Sigmoid colon (tissue), 7 donors: Measurements from ENCODE around the gene EXOC6B. TPM values are rescaled to one million over a fixed set of nuclear protein-coding genes. Genes with fewer than 3 reads are reported as not detected.

ENCODE experiments used
- DNase-seq: peaks from one replicate; pipeline ENCODE4 v3.0.0-alpha.2; 2019
- H3K27ac ChIP-seq, 4 donors: fragments of 200-600 bp; sonication (generic); one replicate each; pipeline ENCODE4 v1.5.1; 2016 to 2019; ENCODE audit warnings: mild to moderate bottlenecking in 1 of 4
- H3K27me3 ChIP-seq, 3 donors: fragments of 200-600 bp; sonication (generic); one replicate each; pipeline ENCODE4 v1.5.1; 2019; ENCODE audit warnings: mild to moderate bottlenecking in 1 of 3
- H3K36me3 ChIP-seq, 4 donors: fragments of 200-600 bp; sonication (generic); one replicate each; pipeline ENCODE4 v1.5.1; 2016 to 2019
- H3K4me1 ChIP-seq, 4 donors: fragments of 200-600 bp; sonication (generic); one replicate each; pipeline ENCODE4 v1.5.1; 2017 to 2019
- H3K4me3 ChIP-seq, 4 donors: fragments of 200-600 bp; sonication (generic); one replicate each; pipeline ENCODE4 v1.5.1; 2017 to 2019; ENCODE audit warnings: mild to moderate bottlenecking in 2 of 4, moderate library complexity in 1 of 4
- H3K9me3 ChIP-seq, 4 donors: fragments of 200-600 bp in 3 of 4; sonication (generic) in 3 of 4; one replicate each; pipeline versions ENCODE4 v1.5.1 to v1.6.1; 2013 to 2019
- EP300 ChIP-seq, 4 donors: sonication (generic); formaldehyde crosslinking; IDR thresholded peaks; one replicate each; pipeline ENCODE4 v1.6.1; 2017; ENCODE audit warnings: antibody characterized with exemption in 4 of 4
- POLR2A ChIP-seq, 2 donors: fragments of 450-650 bp; IDR thresholded peaks; one replicate each; pipeline ENCODE4 v1.6.1; 2016; ENCODE audit warnings: antibody characterized with exemption in 2 of 2, mild to moderate bottlenecking in 2 of 2, moderate library complexity in 2 of 2
- POLR2AphosphoS5 ChIP-seq, 4 donors: sonication (generic); formaldehyde crosslinking; IDR thresholded peaks; one replicate each; pipeline ENCODE4 v1.6.1; 2017; ENCODE audit warnings: antibody characterized with exemption in 4 of 4
- WGBS, 2 donors: extraction: QIAGEN DNeasy Blood & Tissue Kit; methylation state at CpG; one replicate each; pipeline ENCODE4 v1.1.7; 2013; 5-methylcytosine and 5-hydroxymethylcytosine counted together
- intact Hi-C: fragments of 100-400 bp; cut with DNase I; formaldehyde crosslinking; loops from one replicate; pipeline ENCODE4 v1.15.1; 2023
- polyA plus RNA-seq, 3 donors: library from polyadenylated mRNA; stranded (reverse); fragments of 200-250 nt; gene quantifications; one replicate each; pipeline ENCODE4 v1.2.3, GENCODE V29; 2013
- total RNA-seq, 4 donors: library from RNA; depleted of rRNA; stranded (reverse); fragments of >200 nt; gene quantifications; one replicate each; pipeline ENCODE4 v1.1.0, GENCODE V29; 2016
- TF ChIP-seq, protein P1 (sequence below), 4 experiments: fragments of 450-650 bp in 3 of 4; fragments of 200-600 bp in 1 of 4; IDR thresholded peaks; one replicate each; pipeline ENCODE4 v1.5.1; 2016 to 2019; ENCODE audit warnings: antibody characterized with exemption in 4 of 4, mild to moderate bottlenecking in 3 of 4, moderate library complexity in 2 of 4
- donor health status: healthy with polysubstance abuse.
- donor health status: Bipolar disorder and iron deficiency.
- donor health status: healthy.

Gene EXOC6B
- total RNA-seq (10 to 100 TPM; 25.3 to 46.1 (median 42.0) TPM), polyA plus RNA-seq (1 to 10 TPM; 5.0 to 7.2 (median 5.1) TPM)

DNA sequence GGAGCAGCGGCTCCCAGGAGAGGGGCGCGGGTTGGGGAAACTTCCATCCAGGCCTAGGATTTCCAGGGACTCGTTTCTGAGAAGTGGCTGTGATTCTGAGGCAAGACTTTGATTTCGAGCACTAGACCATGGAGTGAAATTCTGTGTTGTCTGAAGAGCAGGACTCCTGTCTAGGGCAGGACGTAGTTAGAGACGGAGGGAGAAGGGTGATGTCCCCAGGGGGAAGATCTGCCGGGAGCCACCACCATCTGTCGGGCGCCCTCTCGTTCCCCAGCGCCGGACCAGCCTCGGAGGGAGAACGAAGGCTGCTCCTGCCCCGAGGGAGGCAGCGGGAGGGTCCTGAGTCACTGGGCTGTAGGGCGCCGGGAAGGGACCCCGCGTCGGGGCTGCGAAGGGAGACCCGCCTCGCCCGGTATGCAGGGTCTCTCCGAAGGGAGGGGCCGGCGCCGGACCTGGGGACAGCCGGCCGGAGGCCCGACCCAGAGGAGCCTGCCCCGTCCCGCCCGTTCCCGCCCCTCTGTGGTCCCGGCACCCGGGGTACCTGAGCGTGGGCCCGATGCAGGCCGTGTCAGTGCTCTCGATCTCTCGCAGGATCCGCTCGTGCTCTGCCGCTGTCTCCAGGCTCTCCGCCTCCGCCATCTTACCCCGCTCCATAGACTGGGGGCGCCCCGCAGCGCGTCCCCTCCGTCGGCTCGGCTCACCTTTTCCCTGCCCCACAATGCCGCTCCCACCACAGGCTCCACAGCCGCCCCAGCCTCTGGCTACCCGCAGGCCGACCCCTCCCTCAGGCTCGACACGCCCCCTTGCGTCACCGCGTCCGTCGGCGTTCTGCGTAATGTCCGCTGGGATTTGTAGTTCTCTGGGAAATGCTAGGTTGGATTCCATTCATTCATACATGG is at the start of gene EXOC6B:
Gene EXOC6B, minus strand, starts transcription at position 777 of the 899 bp plus-strand sequence.
- TF ChIP-seq, protein P1, sequence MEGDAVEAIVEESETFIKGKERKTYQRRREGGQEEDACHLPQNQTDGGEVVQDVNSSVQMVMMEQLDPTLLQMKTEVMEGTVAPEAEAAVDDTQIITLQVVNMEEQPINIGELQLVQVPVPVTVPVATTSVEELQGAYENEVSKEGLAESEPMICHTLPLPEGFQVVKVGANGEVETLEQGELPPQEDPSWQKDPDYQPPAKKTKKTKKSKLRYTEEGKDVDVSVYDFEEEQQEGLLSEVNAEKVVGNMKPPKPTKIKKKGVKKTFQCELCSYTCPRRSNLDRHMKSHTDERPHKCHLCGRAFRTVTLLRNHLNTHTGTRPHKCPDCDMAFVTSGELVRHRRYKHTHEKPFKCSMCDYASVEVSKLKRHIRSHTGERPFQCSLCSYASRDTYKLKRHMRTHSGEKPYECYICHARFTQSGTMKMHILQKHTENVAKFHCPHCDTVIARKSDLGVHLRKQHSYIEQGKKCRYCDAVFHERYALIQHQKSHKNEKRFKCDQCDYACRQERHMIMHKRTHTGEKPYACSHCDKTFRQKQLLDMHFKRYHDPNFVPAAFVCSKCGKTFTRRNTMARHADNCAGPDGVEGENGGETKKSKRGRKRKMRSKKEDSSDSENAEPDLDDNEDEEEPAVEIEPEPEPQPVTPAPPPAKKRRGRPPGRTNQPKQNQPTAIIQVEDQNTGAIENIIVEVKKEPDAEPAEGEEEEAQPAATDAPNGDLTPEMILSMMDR (IDR thresholded peaks at IDR 0.05): no peak
- TF ChIP-seq POLR2AphosphoS5 (IDR thresholded peaks at IDR 0.05) (peak; percentile 87 to 91 (median 89)), EP300 (IDR thresholded peaks at IDR 0.05) (no peak), POLR2A (IDR thresholded peaks at IDR 0.05) (peak in 1 of 2 donors; percentile 24)
- H3K27me3 ChIP-seq: no peaks in the 10 kb centered on the region
- H3K4me3 ChIP-seq: peak within 1 kb of the TSS; percentile 61 to 93 (median 88)
- no peaks in the 10 kb centered on the region for H3K9me3 ChIP-seq
- no peaks in the 10 kb centered on the region for H3K36me3 ChIP-seq
- peaks cover 0 to 24% (median 15%) of the 10 kb centered on the region in 4 donors for H3K4me1 ChIP-seq
- intact Hi-C loops: no loop called here
- H3K27ac ChIP-seq: peak within 1 kb of the TSS; percentile 73 to 88 (median 85)
- DNase-seq: peak; percentile 93
- 1% methylated on average over 71 of the region's 71 CpGs for WGBS, 2 donors

DNA sequence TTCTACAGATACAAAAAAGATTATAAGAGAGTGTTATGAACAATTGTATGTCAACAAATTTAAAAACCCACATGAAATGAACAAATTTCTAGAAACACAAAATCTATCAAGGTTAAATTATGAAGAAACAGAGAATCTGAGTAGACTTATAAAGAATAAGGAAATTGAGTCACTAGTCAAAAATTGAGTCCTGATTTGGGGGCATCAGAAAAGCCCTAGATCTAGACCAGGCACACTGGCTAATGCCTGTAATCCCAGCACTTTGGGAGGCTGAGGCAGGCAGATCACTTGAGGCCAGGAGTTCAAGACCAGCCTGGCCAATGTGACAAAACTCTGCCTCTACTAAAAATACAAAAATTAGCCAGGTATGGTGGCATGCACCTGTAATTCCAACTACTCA is 46.0 kb upstream of the EXOC6B start:
- Histone ChIP-seq H3K9me3 (no peaks in the 10 kb centered on the region), H3K4me1 (no peaks in the 10 kb centered on the region), H3K36me3 (no peaks in the 10 kb centered on the region), H3K27me3 (no peaks in the 10 kb centered on the region), H3K4me3 (no peak overlapping the region), H3K27ac (no peak overlapping the region)
- TF ChIP-seq POLR2A (IDR thresholded peaks at IDR 0.05): no peak
- TF ChIP-seq, protein P1 (IDR thresholded peaks at IDR 0.05): no peak
- TF ChIP-seq EP300 (IDR thresholded peaks at IDR 0.05): no peak
- no peak for TF ChIP-seq POLR2AphosphoS5 (IDR thresholded peaks at IDR 0.05)
- DNase-seq: no peak
- intact Hi-C loops: no loop called here

DNA sequence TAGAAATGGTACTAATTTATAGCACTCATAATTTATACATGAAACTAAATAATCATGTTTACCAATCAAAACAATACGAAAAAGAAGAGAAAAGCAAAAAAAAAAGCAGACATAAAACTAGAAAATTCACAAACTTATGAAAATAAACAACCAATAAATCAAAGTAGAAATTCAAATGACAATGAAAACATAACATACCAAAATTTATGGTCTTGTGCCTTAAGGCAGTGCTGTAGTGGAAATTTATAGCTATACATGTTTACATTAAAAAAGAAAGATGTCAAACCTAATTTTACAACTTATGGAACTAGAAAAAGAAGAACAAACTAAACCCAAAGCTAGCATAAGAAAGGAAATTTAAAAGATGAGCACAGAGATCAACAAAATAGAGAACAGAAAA is 45.2 kb upstream of the EXOC6B start:
- Histone ChIP-seq H3K4me1 (no peaks in the 10 kb centered on the region), H3K9me3 (no peaks in the 10 kb centered on the region), H3K36me3 (no peaks in the 10 kb centered on the region), H3K27ac (no peak overlapping the region), H3K27me3 (no peaks in the 10 kb centered on the region), H3K4me3 (no peak overlapping the region)
- 44 to 46% methylated on average over 1 of the region's 1 CpG for WGBS, 2 donors
- no peak for DNase-seq
- TF ChIP-seq, protein P1 (IDR thresholded peaks at IDR 0.05): no peak
- TF ChIP-seq POLR2AphosphoS5 (IDR thresholded peaks at IDR 0.05) (no peak), POLR2A (IDR thresholded peaks at IDR 0.05) (no peak), EP300 (IDR thresholded peaks at IDR 0.05) (no peak)
- intact Hi-C loops: no loop called here

DNA sequence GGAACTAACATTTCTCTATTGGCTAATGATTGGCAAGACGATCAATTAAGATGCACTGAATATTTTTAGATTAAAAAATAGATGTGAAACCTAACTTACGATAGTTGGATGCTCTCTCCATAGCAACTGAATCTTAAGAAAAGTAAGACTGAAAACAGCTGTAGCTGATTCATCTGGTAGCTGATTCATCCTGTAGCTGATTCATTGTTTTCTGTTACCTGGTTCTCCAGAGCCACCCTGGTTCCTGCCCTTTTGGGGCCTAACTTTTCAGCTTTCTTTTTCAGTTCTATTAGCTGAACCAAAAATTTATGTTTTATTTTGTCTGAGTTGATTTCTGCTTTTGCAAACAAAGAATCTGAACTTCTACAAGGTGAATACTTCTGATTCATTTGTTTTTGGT is 38.7 kb upstream of the EXOC6B start:
- Histone ChIP-seq H3K36me3 (no peaks in the 10 kb centered on the region), H3K4me3 (no peak overlapping the region), H3K27ac (no peak overlapping the region), H3K27me3 (peaks cover 0 to 21% (median 3%) of the 10 kb centered on the region in 3 donors), H3K4me1 (peaks cover 0 to 10% (median 9%) of the 10 kb centered on the region in 4 donors), H3K9me3 (no peaks in the 10 kb centered on the region)
- intact Hi-C loops: no loop called here
- WGBS, 2 donors: 59 to 61% methylated on average over 2 of the region's 2 CpGs
- TF ChIP-seq EP300 (IDR thresholded peaks at IDR 0.05) (no peak), POLR2AphosphoS5 (IDR thresholded peaks at IDR 0.05) (no peak), POLR2A (IDR thresholded peaks at IDR 0.05) (no peak)
- TF ChIP-seq, protein P1 (IDR thresholded peaks at IDR 0.05): no peak
- DNase-seq: no peak
